Dendritic cell treated with granulocyte-macrophage colony-stimulating factor and Interleukin-4, amounts not matched to agents 40 ng/mL and 50 ng/mL, for 4 days (primary cell): Measurements from ENCODE around the gene LSM2.
A peak's percentile ranks its signal among the peaks of the same experiment; 100 is the strongest.
"Not testable (repeated sequence)": the region's sequence is repeated elsewhere in the genome, so short reads cannot be mapped to it uniquely, and the experiment has no call there.

ENCODE experiments used
- H3K27ac Mint-ChIP-seq: one replicate; pipeline ENCODE4 v1.8.0; 2022; ENCODE audit warnings: mild to moderate bottlenecking, mixed read lengths
- H3K27me3 Mint-ChIP-seq: one replicate; pipeline ENCODE4 v1.8.0; 2022; ENCODE audit warnings: mild to moderate bottlenecking, mixed read lengths
- H3K36me3 Mint-ChIP-seq: one replicate; pipeline ENCODE4 v1.8.0; 2022; ENCODE audit warnings: low read depth, mixed read lengths
- H3K4me1 Mint-ChIP-seq: one replicate; pipeline ENCODE4 v1.8.0; 2022; ENCODE audit warnings: low read depth, mixed read lengths
- H3K4me3 Mint-ChIP-seq: one replicate; pipeline ENCODE4 v1.8.0; 2022; ENCODE audit warnings: mild to moderate bottlenecking, moderate library complexity, mixed read lengths
- H3K9me3 Mint-ChIP-seq: one replicate; pipeline ENCODE4 v1.8.0; 2022; ENCODE audit warnings: mixed read lengths
- intact Hi-C: fragments of 100-400 bp; cut with micrococcal nuclease; formaldehyde crosslinking; loops from one replicate; pipeline ENCODE4 v1.15.0; 2022

LSM2 gene

GRCh38 chr6:31820399-31820798 is 13.6 kb upstream of the LSM2 start:
- not testable (repeated sequence) for H3K27me3 Mint-ChIP-seq, H3K4me3 Mint-ChIP-seq, H3K9me3 Mint-ChIP-seq
- Mint-ChIP-seq H3K27ac (peak overlapping the region; percentile 96), H3K36me3 (peaks cover 39% of the 10 kb centered on the region), H3K4me1 (peaks cover 49% of the 10 kb centered on the region)
- intact Hi-C loops: loop anchor here (5.0 kb wide), 1 partner anchor 153 kb away; the partner anchor contains the start of genes CSNK2B and LY6G5B

DNA sequence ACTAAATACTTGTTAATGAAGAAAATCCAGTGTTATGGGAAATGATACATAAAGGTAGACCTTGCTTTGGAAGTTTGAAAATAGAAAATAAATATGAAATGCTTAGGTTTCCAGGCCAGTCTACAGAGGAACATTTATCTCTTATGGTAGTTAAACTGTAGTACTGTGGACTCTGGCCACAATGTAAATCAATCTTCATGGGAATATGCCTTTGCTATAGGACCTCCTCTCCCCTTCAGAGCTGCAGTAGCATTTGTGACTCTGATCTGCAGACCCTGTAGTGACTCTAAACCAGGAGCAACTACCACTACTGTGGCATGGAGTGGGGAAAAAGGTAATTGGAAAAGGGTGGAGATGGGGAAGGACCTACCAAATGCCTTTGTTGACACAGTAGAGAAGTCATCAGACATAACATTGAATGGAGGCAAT is 13.1 kb upstream of the LSM2 start:
- intact Hi-C loops: loop anchor here (5.0 kb wide), 1 partner anchor 153 kb away; the partner anchor contains the start of genes CSNK2B and LY6G5B

DNA sequence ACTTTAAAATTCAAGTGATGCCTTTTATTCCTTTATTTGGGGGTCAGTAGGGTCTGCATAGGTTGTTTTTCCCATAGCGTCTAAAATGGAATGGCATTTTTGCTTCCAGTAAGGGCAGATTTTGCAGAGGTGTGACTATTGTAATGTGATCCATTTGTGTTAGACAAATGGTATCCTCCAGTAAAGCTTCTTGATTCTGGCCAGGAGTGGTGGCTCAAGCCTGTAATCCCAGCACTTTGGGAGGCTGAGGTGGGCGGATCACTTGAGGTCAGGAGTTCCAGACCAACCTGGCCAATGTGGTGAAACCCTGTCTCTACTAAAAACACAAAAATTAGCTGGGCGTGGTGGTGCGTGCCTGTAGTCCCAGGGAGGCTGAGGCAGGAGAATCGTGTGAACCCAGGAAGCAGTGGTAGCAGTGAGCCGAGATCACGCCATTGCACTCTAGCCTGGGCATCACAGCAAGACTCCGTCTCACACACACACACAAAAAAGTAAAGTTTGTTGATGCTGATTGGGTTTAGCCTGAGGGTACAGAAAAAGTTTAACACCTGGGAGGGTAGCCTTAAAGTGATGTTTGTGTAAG is 11.3 kb upstream of the LSM2 start:
- H3K27me3 Mint-ChIP-seq, H3K9me3 Mint-ChIP-seq, intact Hi-C loops: not testable (repeated sequence)
- peaks cover 48% of the 10 kb centered on the region for H3K4me1 Mint-ChIP-seq
- peaks cover 44% of the 10 kb centered on the region for H3K36me3 Mint-ChIP-seq
- peak overlapping the region; percentile 86 for H3K27ac Mint-ChIP-seq
- peak overlapping the region; percentile 93 for H3K4me3 Mint-ChIP-seq

More for the DNA sequence above, 13.1 kb upstream of the LSM2 start:
- H3K4me1 Mint-ChIP-seq: peaks cover 47% of the 10 kb centered on the region
- H3K4me3 Mint-ChIP-seq: no peak overlapping the region
- no peak overlapping the region for H3K27ac Mint-ChIP-seq
- H3K9me3 Mint-ChIP-seq: no peaks in the 10 kb centered on the region
- no peaks in the 10 kb centered on the region for H3K27me3 Mint-ChIP-seq
- peaks cover 44% of the 10 kb centered on the region for H3K36me3 Mint-ChIP-seq

DNA sequence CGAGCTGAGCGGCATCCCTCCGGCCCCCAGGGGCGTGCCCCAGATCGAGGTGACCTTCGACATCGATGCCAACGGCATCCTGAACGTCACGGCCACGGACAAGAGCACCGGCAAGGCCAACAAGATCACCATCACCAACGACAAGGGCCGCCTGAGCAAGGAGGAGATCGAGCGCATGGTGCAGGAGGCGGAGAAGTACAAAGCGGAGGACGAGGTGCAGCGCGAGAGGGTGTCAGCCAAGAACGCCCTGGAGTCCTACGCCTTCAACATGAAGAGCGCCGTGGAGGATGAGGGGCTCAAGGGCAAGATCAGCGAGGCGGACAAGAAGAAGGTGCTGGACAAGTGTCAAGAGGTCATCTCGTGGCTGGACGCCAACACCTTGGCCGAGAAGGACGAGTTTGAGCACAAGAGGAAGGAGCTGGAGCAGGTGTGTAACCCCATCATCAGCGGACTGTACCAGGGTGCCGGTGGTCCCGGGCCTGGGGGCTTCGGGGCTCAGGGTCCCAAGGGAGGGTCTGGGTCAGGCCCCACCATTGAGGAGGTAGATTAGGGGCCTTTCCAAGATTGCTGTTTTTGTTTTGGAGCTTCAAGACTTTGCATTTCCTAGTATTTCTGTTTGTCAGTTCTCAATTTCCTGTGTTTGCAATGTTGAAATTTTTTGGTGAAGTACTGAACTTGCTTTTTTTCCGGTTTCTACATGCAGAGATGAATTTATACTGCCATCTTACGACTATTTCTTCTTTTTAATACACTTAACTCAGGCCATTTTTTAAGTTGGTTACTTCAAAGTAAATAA is 10.6 kb upstream of the LSM2 start:
- Mint-ChIP-seq H3K4me3 (peak overlapping the region; percentile 93), H3K27ac (peak overlapping the region; percentile 86), H3K36me3 (peaks cover 42% of the 10 kb centered on the region), H3K4me1 (peaks cover 52% of the 10 kb centered on the region)
- intact Hi-C loops, H3K9me3 Mint-ChIP-seq, H3K27me3 Mint-ChIP-seq: not testable (repeated sequence)

- H3K9me3 Mint-ChIP-seq: no peaks in the 10 kb centered on the region
- peak within 1 kb of the TSS; percentile 98 for H3K27ac Mint-ChIP-seq
- H3K4me1 Mint-ChIP-seq: peaks cover 46% of the 10 kb centered on the region
- H3K27me3 Mint-ChIP-seq: no peaks in the 10 kb centered on the region
- peaks cover 29% of the 10 kb centered on the region for H3K36me3 Mint-ChIP-seq
- intact Hi-C loops: loop anchor here (2.0 kb wide), 1 partner anchor 20 kb away; the partner anchor contains the start of gene VARS1
- peak within 1 kb of the TSS; percentile 96 for H3K4me3 Mint-ChIP-seq
Measured at GRCh38 chr6:31815025-31815838, 8.5 kb upstream of the LSM2 start, which contains the start of the genes HSPA1A and HSPA1L. HSPA1A (plus strand) TSS chr6:31815543; CDS start chr6:31815757, 214 bp downstream. HSPA1L (minus strand) TSS chr6:31815283; CDS start chr6:31811972, 3,311 bp downstream.

DNA sequence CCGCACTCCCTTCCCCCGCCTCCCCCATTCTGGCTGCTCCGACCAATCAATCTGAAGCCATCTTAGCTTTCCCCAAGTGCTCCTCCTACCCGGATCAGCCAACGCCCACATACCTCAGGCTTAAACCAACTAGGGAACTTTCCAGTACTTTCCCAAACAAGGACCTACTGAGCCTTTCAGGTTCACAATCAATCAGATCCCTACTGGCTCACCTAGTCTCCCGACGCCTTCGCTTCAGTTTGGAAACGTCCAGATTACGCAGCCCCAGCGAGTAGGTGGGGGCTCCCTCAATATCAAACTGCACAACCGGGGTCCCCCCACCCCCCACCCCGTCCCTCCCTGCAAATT is 7.9 kb upstream of the LSM2 start:
- H3K27me3 Mint-ChIP-seq: no peaks in the 10 kb centered on the region
- H3K4me3 Mint-ChIP-seq: peak overlapping the region; percentile 96
- peaks cover 40% of the 10 kb centered on the region for H3K4me1 Mint-ChIP-seq
- intact Hi-C loops: loop anchor here (2.0 kb wide), 1 partner anchor 20 kb away; the partner anchor contains the start of gene VARS1
- H3K9me3 Mint-ChIP-seq: no peaks in the 10 kb centered on the region
- H3K36me3 Mint-ChIP-seq: peaks cover 29% of the 10 kb centered on the region
- peak overlapping the region; percentile 98 for H3K27ac Mint-ChIP-seq

- Mint-ChIP-seq H3K4me3 (peak overlapping the region; percentile 96), H3K27me3 (no peaks in the 10 kb centered on the region), H3K9me3 (no peaks in the 10 kb centered on the region), H3K27ac (peak overlapping the region; percentile 98), H3K4me1 (peaks cover 30% of the 10 kb centered on the region), H3K36me3 (peaks cover 22% of the 10 kb centered on the region)
- intact Hi-C loops: no loop called here
Measured at GRCh38 chr6:31813465-31813849, 6.7 kb upstream of the LSM2 start.

GRCh38 chr6:31811645-31812044 is 4.9 kb upstream of the LSM2 start:
- H3K4me1 Mint-ChIP-seq: peaks cover 34% of the 10 kb centered on the region
- intact Hi-C loops: no loop called here
- H3K27ac Mint-ChIP-seq: no peak overlapping the region
- H3K4me3 Mint-ChIP-seq: no peak overlapping the region
- H3K27me3 Mint-ChIP-seq: no peaks in the 10 kb centered on the region
- H3K9me3 Mint-ChIP-seq: no peaks in the 10 kb centered on the region
- H3K36me3 Mint-ChIP-seq: peaks cover 10% of the 10 kb centered on the region

GRCh38 chr6:31808599-31808998 is 1.8 kb upstream of the LSM2 start:
- H3K4me3 Mint-ChIP-seq, H3K27me3 Mint-ChIP-seq, H3K27ac Mint-ChIP-seq, intact Hi-C loops, H3K9me3 Mint-ChIP-seq, H3K36me3 Mint-ChIP-seq: not testable (repeated sequence)
- peaks cover 31% of the 10 kb centered on the region for H3K4me1 Mint-ChIP-seq

DNA sequence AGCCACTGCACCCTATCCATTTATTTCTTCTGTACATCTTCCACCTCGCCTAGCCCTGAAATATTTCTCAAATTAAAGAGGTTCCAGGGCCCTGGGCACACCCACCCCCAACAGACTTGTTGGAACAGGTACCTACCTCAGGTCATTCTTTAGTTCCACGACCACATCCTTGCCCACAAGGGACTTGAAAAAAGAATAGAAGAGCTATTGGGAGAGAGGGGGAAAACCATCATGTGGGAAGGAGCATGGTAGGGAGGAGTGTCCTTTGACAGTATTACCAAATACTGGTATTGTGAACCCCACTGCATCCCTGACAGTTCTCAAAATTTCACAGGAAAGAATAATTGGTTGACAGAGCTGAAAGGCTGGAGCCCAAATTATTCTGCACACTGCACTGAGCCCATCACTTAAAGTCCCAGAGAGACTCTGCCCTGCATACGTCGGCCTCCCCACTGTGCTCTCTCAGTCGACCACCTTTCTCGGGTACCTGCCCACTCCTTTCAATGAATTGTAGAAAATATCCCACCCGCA is 762 bp downstream of the LSM2 start:
- intact Hi-C loops: loop anchor here (1.0 kb wide), 1 partner anchor 10 kb away; no protein-coding TSS in a partner anchor
- Mint-ChIP-seq H3K4me1 (peaks cover 28% of the 10 kb centered on the region), H3K27ac (peak overlapping the region; percentile 93), H3K4me3 (peak overlapping the region; percentile 79), H3K36me3 (peaks cover 32% of the 10 kb centered on the region), H3K9me3 (no peaks in the 10 kb centered on the region), H3K27me3 (no peaks in the 10 kb centered on the region)

DNA sequence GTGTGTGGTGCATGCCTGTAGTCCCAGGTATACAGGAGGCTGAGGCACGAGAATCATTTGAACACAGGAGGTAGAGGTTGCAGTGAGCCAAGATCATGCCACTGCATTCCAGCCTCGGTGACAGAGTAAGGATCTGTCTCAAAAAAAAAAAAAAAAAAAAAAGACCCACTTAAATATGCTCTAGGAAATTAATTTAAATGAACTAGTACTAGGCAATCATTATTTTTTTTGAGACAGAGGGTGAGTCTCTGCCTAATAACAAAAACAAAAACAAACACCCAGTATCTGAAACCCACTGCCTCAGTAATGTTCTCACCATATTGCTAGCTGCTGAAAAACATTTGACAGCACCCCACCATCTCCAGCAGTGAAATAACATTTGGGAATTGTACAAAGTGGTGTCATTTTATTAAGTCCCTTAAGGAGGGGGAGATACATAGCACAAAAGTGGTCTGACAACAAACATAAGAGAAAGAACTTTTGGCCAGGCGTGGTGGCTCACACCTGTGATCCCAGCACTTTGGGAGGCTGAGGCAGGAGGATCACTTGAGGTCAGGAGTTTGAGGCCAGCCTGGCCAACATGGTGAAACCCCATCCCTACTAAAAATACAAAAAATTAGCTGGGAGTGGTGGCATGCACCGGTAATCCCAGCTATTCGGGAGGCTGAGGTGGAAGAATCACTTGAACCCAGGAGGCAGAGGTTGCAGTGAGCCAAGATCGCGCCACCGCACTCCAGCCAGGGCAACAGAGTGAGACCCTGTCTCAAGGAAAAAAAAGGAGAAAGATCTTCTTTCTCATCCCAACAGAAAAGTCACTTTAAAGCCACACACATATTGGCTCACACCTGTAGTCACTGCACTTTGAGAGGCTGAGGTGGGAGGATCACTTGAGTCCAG is 5.5 kb downstream of the LSM2 start:
- H3K9me3 Mint-ChIP-seq, H3K4me3 Mint-ChIP-seq, H3K27ac Mint-ChIP-seq, H3K27me3 Mint-ChIP-seq, intact Hi-C loops: not testable (repeated sequence)
- peaks cover 47% of the 10 kb centered on the region for H3K36me3 Mint-ChIP-seq
- peaks cover 19% of the 10 kb centered on the region for H3K4me1 Mint-ChIP-seq

DNA sequence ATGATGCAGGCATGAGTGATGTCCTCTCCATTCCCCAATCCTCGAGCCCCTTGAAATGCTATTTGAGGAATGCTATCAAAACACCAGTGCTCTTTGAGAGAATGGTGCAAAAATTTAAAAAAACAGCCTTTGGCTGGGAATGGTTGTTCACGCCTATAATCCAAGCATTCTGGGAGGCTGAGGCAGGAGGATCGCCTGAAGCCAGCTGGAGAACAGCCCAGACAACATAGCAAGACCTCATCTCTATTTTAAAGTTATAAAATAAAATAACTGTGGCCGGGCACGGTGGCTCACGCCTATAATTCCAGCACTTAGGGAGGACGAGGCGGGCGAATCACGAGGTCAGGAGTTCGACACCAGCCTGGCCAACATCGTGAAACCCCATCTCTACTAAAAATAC is 7.0 kb downstream of the LSM2 start:
- peaks cover 53% of the 10 kb centered on the region for H3K36me3 Mint-ChIP-seq
- peaks cover 16% of the 10 kb centered on the region for H3K4me1 Mint-ChIP-seq
- H3K27ac Mint-ChIP-seq: no peak overlapping the region
- no peaks in the 10 kb centered on the region for H3K9me3 Mint-ChIP-seq
- intact Hi-C loops: no loop called here
- H3K4me3 Mint-ChIP-seq: no peak overlapping the region
- H3K27me3 Mint-ChIP-seq: no peaks in the 10 kb centered on the region

GRCh38 chr6:31797588-31797987 is 9.2 kb downstream of the LSM2 start:
- Mint-ChIP-seq H3K36me3 (peaks cover 60% of the 10 kb centered on the region), H3K27ac (no peak overlapping the region), H3K9me3 (no peaks in the 10 kb centered on the region), H3K4me1 (peaks cover 27% of the 10 kb centered on the region), H3K4me3 (no peak overlapping the region), H3K27me3 (no peaks in the 10 kb centered on the region)
- intact Hi-C loops: no loop called here
